ENCODE data around the gene DNASE2B. TPM values are rescaled to one million over a fixed set of nuclear protein-coding genes. Genes with fewer than 3 reads are reported as not detected.
A peak's percentile ranks its signal among the peaks of the same experiment; 100 is the strongest.

The DNASE2B gene
- total RNA-seq, 1 donor from 2014 or later, result not detected

- Mint-ChIP-seq H3K4me3 (no peak overlapping the region), H3K36me3 (ENCODE audit: low read depth) (no peaks in the 10 kb centered on the region), H3K27ac (no peak overlapping the region), H3K9me3 (peaks cover 6% of the 10 kb centered on the region), H3K27me3 (no peaks in the 10 kb centered on the region), H3K4me1 (peaks cover 10% of the 10 kb centered on the region)
- ChIA-PET CTCF (interaction anchor here (0.9 kb wide), 1 partner anchor 499 kb away, joined by 3 read pairs; no protein-coding TSS in a partner anchor), POLR2A (interaction anchor here (0.7 kb wide), 1 partner anchor 44 kb away, joined by 4 read pairs; no protein-coding TSS in a partner anchor)
- DNase-seq, result no peak
- no peak for TF ChIP-seq CTCF (IDR thresholded peaks at IDR 0.05)
- ATAC-seq (ENCODE audit: low read depth), result no peak
- intact Hi-C loops (cut with micrococcal nuclease), result loop anchor here (10.0 kb wide), 1 partner anchor 824 kb away; the partner anchor contains the start of gene C1orf52
Measured at GRCh38 chr1:84430546-84430945, 32.3 kb downstream of the DNASE2B start.

- Mint-ChIP-seq H3K9me3 (peaks cover 6% of the 10 kb centered on the region), H3K36me3 (ENCODE audit: low read depth) (no peaks in the 10 kb centered on the region), H3K4me3 (peak overlapping the region; percentile 65), H3K4me1 (peaks cover 9% of the 10 kb centered on the region), H3K27me3 (no peaks in the 10 kb centered on the region), H3K27ac (peak overlapping the region; percentile 15)
- peak; percentile 59 for ATAC-seq (ENCODE audit: low read depth)
- CTCF ChIA-PET, result interaction anchor here (0.8 to 5.6 kb wide), 13 partner anchors 9 to 501 kb away, joined by 3 to 76 read pairs (median 4); partner anchors contain the start of genes PRKACB and SAMD13
- no peak for DNase-seq
- intact Hi-C loops (cut with micrococcal nuclease), result loop anchor here (1.0 to 10.0 kb wide), 5 partner anchors 135 to 821 kb away; partner anchors contain the start of gene C1orf52
- POLR2A ChIA-PET, result interaction anchor here (0.9 to 2.3 kb wide), 2 partner anchors 141 to 289 kb away, joined by 3 to 6 read pairs; partner anchors contain the start of genes CTBS and PRKACB
- peak; percentile 48 for TF ChIP-seq CTCF (IDR thresholded peaks at IDR 0.05)
Measured at GRCh38 chr1:84433258-84434080, 35.2 kb downstream of the DNASE2B start.

DNA sequence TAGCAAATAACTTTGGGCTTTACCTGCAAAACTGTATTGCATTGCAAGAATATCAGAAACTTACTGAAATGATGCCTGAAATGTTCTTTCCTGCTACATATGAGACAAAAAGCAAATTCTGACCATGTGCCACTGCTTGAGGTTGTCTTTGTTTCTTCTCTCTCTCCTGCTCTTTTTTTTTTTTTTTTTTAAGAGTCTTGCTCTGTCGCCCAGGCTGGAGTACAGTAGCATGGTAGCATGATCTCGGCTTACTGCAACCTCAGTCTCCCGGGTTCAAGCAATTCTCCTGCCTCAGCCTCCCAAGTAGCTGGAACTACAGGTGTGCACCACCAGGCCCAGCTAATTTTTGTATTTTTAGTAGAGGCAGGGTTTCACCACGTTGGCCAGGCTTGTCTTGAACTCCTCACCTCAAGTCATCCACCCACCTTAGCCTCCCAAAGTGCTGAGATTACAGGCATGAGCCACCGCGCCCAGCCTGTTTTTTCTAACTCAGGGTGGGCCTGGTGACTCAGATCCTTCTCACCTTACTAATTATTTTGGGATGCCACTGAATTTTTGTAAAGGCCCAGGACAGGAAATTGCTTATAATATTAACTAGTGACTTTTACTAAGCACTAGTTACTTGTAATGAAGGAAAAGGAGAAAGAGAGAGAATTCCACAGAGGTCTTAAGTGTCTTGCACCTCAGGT lies 35.9 kb downstream of the DNASE2B start:
- Mint-ChIP-seq H3K27ac (peak overlapping the region; percentile 15), H3K9me3 (peaks cover 6% of the 10 kb centered on the region), H3K36me3 (ENCODE audit: low read depth) (no peaks in the 10 kb centered on the region), H3K27me3 (no peaks in the 10 kb centered on the region), H3K4me1 (peaks cover 9% of the 10 kb centered on the region), H3K4me3 (peak overlapping the region; percentile 65)
- ChIA-PET POLR2A (interaction anchor here (0.9 to 2.3 kb wide), 2 partner anchors 140 to 290 kb away, joined by 3 to 6 read pairs; partner anchors contain the start of genes CTBS and PRKACB), CTCF (interaction anchor here (0.7 to 5.6 kb wide), 11 partner anchors 11 to 502 kb away, joined by 3 to 76 read pairs (median 4); partner anchors contain the start of genes PRKACB and SPATA1)
- ATAC-seq (ENCODE audit: low read depth) (no peak), DNase-seq (no peak)
- intact Hi-C loops (cut with micrococcal nuclease), result loop anchor here (2.0 to 10.0 kb wide), 2 partner anchors 529 to 821 kb away; partner anchors contain the start of gene C1orf52
- no peak for TF ChIP-seq CTCF (IDR thresholded peaks at IDR 0.05)

DNA sequence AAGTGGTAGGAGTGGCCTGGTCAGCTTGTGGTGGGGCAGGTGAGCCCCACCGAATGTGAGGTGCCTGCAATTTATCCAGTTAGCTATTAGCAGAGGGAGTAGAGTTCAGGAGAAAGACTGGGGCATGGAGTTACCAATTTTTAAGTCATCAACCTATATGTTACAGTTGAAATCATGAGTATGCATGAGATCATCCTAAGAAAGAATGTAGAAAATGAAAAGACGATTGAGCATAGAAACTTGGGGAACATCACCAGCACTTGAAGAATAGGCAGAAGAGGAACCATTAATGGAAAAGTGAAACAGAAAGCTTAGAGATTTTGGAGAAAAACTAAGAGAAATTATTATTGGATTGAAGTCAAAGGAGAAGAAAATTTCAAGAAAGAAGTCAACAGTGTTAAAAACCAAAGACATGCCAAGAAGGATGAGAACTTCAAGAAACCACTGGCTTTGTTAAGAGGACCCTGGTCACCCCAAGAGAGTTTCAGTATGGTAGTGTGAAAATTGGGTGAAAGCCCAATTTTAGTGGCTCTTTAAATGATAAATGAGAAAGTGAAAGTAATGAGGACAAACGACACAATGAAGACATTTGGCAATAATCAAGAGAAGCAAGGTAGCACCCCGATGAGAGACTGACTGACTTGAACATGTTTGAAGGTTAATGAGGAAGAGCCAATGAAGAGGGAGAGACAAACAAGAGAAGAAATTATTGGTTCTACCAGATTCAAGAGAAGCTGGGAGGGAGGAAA lies 36.7 kb downstream of the DNASE2B start:
- intact Hi-C loops (cut with micrococcal nuclease), result loop anchor here (2.0 to 10.0 kb wide), 3 partner anchors 358 to 820 kb away; partner anchors contain the start of gene C1orf52
- peaks cover 9% of the 10 kb centered on the region for H3K4me1 Mint-ChIP-seq
- no peaks in the 10 kb centered on the region for H3K27me3 Mint-ChIP-seq
- ATAC-seq (ENCODE audit: low read depth) (no peak), DNase-seq (no peak)
- no peaks in the 10 kb centered on the region for H3K36me3 Mint-ChIP-seq (ENCODE audit: low read depth)
- H3K9me3 Mint-ChIP-seq, result peaks cover under 1% of the 10 kb centered on the region
- POLR2A ChIA-PET, result interaction anchor here (3.3 kb wide), 1 partner anchor 71 kb away, joined by 22 read pairs; the partner anchor contains the start of genes GNG5 and SPATA1
- no peak for TF ChIP-seq CTCF (IDR thresholded peaks at IDR 0.05)
- no peak overlapping the region for H3K4me3 Mint-ChIP-seq
- H3K27ac Mint-ChIP-seq, result no peak overlapping the region
- CTCF ChIA-PET, result interaction anchor here (0.7 to 5.6 kb wide), 7 partner anchors 46 to 503 kb away, joined by 3 to 76 read pairs (median 4); partner anchors contain the start of genes PRKACB and SPATA1
